KMS-11 (cell line): Measurements from ENCODE around the gene MAP2K4.

ENCODE experiments used
- H2AFZ ChIP-seq: fragments of 200-600 bp; sonication (generic); 2 replicates; pipeline ENCODE4 v1.6.1; 2016; ENCODE audit warnings: antibody characterized with exemption, mixed run types, low read depth
- H3K27ac ChIP-seq: fragments of 200-600 bp; sonication (generic); 2 replicates; pipeline ENCODE4 v1.6.1; 2016; ENCODE audit warnings: mild to moderate bottlenecking, mixed run types
- H3K27me3 ChIP-seq: fragments of 200-600 bp; sonication (generic); 2 replicates; pipeline ENCODE4 v1.6.1; 2017; ENCODE audit warnings: mild to moderate bottlenecking, low read depth, mixed run types, moderate library complexity; ENCODE audit not compliant: insufficient read depth
- H3K36me3 ChIP-seq: fragments of 200-600 bp; sonication (generic); 2 replicates; pipeline ENCODE4 v1.6.1; 2017; ENCODE audit warnings: mild to moderate bottlenecking, mixed run types; ENCODE audit not compliant: insufficient read depth
- H3K4me1 ChIP-seq: fragments of 200-600 bp; sonication (generic); 2 replicates; pipeline ENCODE4 v1.6.1; 2016; ENCODE audit warnings: mild to moderate bottlenecking, low read depth, mixed run types; ENCODE audit not compliant: poor library complexity, severe bottlenecking
- H3K4me2 ChIP-seq: fragments of 200-600 bp; sonication (generic); 2 replicates; pipeline ENCODE4 v1.7.0; 2016; ENCODE audit warnings: mild to moderate bottlenecking, mixed run types
- H3K4me3 ChIP-seq: fragments of 200-600 bp; sonication (generic); IDR thresholded peaks from 2 replicates; pipeline ENCODE4 v1.6.1; 2017; ENCODE audit warnings: low read depth, low read length, mixed read lengths; ENCODE audit not compliant: insufficient read depth
- H3K79me2 ChIP-seq: fragments of 200-600 bp; sonication (generic); 2 replicates; pipeline ENCODE4 v1.6.1; 2016; ENCODE audit warnings: low read depth, mixed run types; ENCODE audit not compliant: insufficient read depth
- H3K9ac ChIP-seq: fragments of 200-600 bp; sonication (generic); 2 replicates; pipeline ENCODE4 v1.6.1; 2016; ENCODE audit warnings: mild to moderate bottlenecking, mixed run types
- H4K20me1 ChIP-seq: fragments of 200-600 bp; sonication (generic); 2 replicates; pipeline ENCODE4 v1.6.1; 2016; ENCODE audit warnings: mild to moderate bottlenecking, mixed run types; ENCODE audit not compliant: insufficient read depth
- TF ChIP-seq, protein P1 (sequence below): fragments of 200-600 bp; sonication (generic); conservative IDR thresholded peaks from 2 replicates; pipeline ENCODE4 v1.6.1; 2017; ENCODE audit warnings: low read depth, mild to moderate bottlenecking, antibody characterized with exemption, low read length, moderate library complexity, mixed read lengths

The MAP2K4 gene

DNA sequence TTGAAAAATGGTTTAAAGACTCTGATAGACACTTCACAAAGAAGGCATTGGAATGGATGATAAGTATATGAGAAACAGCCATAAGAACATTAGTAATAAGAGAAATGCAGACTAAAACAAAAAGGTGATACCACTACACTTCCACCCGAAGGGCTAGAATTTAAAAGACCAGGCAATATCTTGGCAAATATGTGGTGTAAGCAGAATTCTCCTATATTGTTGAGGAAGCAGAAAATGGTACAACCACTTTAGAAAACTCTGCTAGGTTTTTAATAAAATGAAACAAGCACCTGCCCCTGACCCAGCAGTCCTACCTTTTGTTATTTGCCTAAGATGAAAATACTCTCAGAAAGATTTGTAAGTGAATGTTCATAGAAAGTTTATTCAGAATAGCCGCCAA, 43.7 kb downstream of the MAP2K4 start:
- no peaks in the 10 kb centered on the region for H3K79me2 ChIP-seq

DNA sequence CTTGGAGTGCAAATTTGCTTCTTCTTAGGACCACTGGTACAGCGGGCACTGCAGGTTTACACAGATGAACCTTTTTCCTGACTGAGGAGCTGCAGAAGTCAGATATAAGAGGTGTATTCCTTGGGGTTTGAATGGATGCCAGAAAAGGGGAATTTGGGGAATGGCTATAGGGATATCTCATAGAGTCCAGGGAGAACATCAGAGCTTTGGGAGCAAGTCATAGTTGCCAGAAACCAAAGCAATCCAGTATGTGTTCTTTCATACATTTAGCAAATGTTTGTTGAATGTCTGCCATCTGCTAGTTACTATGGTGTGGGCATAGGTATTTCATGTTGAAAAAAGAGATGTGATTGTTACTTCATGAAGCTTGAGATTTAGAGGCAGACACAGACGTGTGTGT, 46.8 kb downstream of the MAP2K4 start:
- Histone ChIP-seq H3K4me2 (no peak overlapping the region), H3K79me2 (no peaks in the 10 kb centered on the region), H4K20me1 (no peaks in the 10 kb centered on the region), H3K9ac (no peak overlapping the region), H3K27ac (no peak overlapping the region), H2AFZ (no peak overlapping the region), H3K4me1 (no peaks in the 10 kb centered on the region), H3K4me3 (no peak overlapping the region), H3K27me3 (no peaks in the 10 kb centered on the region), H3K36me3 (no peaks in the 10 kb centered on the region)
- TF ChIP-seq, protein P1, sequence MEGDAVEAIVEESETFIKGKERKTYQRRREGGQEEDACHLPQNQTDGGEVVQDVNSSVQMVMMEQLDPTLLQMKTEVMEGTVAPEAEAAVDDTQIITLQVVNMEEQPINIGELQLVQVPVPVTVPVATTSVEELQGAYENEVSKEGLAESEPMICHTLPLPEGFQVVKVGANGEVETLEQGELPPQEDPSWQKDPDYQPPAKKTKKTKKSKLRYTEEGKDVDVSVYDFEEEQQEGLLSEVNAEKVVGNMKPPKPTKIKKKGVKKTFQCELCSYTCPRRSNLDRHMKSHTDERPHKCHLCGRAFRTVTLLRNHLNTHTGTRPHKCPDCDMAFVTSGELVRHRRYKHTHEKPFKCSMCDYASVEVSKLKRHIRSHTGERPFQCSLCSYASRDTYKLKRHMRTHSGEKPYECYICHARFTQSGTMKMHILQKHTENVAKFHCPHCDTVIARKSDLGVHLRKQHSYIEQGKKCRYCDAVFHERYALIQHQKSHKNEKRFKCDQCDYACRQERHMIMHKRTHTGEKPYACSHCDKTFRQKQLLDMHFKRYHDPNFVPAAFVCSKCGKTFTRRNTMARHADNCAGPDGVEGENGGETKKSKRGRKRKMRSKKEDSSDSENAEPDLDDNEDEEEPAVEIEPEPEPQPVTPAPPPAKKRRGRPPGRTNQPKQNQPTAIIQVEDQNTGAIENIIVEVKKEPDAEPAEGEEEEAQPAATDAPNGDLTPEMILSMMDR: no peak

More for the DNA sequence above, 43.7 kb downstream of the MAP2K4 start:
- Histone ChIP-seq H3K27ac (no peak overlapping the region), H3K9ac (no peak overlapping the region), H3K27me3 (no peaks in the 10 kb centered on the region), H2AFZ (no peak overlapping the region), H3K4me3 (no peak overlapping the region), H3K36me3 (no peaks in the 10 kb centered on the region), H3K4me1 (no peaks in the 10 kb centered on the region), H4K20me1 (no peaks in the 10 kb centered on the region), H3K4me2 (no peak overlapping the region)
- TF ChIP-seq, protein P1: no peak

DNA sequence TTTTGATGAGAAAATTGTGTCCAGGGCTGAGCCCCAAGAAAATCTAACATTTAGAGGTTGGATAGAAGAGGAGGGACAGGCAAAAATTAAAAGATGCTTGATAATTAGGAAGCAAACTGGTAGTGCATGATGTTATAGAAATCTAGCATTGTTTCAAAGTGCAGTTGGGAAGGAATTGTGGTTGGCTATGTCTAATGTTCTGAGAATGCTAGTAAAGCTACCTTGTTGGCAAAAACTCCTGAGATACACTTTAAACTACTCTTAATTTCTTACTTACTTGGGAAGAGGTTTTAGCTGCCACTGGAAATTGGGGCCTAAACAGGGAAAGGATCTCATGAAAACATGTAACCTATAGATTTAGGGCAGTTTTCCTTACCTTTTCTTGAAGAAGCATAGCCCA, 48.3 kb downstream of the MAP2K4 start:
- H3K27ac ChIP-seq: no peak overlapping the region

DNA sequence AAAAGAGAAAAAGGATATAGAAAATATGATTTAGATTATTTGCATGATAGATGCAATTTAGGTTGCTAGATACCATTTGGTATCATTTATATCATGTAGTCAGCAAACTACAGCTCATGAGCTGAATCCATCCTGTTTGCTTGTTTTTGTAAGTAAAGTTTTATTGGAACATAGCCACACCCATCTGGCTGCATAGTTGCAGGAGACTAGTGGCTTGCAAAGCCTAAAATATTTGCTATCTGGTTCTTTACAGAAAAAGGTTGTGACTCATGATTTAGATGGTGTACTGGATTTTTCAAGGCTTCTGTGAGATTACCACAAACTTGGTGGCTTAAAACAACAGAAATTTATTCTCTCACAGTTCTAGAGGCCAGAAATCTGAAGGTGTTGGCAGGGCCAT, 49.9 kb downstream of the MAP2K4 start:
- no peaks in the 10 kb centered on the region for H4K20me1 ChIP-seq
- H3K79me2 ChIP-seq: no peaks in the 10 kb centered on the region
- H3K36me3 ChIP-seq: no peaks in the 10 kb centered on the region
- H3K4me2 ChIP-seq: no peak overlapping the region
- H3K4me1 ChIP-seq: no peaks in the 10 kb centered on the region
- H3K9ac ChIP-seq: no peak overlapping the region
- H3K27me3 ChIP-seq: no peaks in the 10 kb centered on the region
- no peak overlapping the region for H3K27ac ChIP-seq
- no peak overlapping the region for H3K4me3 ChIP-seq
- TF ChIP-seq, protein P1: no peak
- no peak overlapping the region for H2AFZ ChIP-seq

More for the DNA sequence above, 48.3 kb downstream of the MAP2K4 start:
- Histone ChIP-seq H3K4me2 (no peak overlapping the region), H3K4me3 (no peak overlapping the region), H4K20me1 (no peaks in the 10 kb centered on the region), H3K79me2 (no peaks in the 10 kb centered on the region), H3K27me3 (no peaks in the 10 kb centered on the region), H2AFZ (no peak overlapping the region), H3K9ac (no peak overlapping the region), H3K36me3 (no peaks in the 10 kb centered on the region), H3K4me1 (no peaks in the 10 kb centered on the region)
- TF ChIP-seq, protein P1: no peak

DNA sequence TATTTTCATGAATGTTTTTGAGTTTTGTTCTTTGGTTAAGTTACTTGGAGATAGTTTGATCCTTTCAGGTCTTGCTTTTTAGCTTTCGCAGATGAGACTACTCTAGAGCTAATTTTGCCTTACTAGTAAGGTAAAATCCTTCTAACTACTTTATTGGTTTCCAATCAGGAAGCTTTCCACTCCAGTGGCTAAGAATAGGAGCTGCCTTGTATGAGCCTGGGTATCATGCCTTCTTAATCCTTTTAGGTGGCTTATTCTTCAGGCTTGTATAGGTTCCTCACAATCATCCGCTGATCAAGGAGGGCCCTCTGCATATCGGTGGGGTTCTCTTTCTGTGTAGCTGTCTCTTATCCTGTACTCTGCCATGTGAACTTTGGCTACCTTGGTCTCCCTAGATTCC, 53.7 kb downstream of the MAP2K4 start:
- H2AFZ ChIP-seq: no peak overlapping the region
- H3K36me3 ChIP-seq: no peaks in the 10 kb centered on the region
- no peak overlapping the region for H3K4me2 ChIP-seq
- no peak overlapping the region for H3K4me3 ChIP-seq
- H3K27me3 ChIP-seq: no peaks in the 10 kb centered on the region
- H4K20me1 ChIP-seq: no peaks in the 10 kb centered on the region
- H3K27ac ChIP-seq: no peak overlapping the region
- no peak overlapping the region for H3K9ac ChIP-seq
- H3K79me2 ChIP-seq: no peaks in the 10 kb centered on the region
- H3K4me1 ChIP-seq: no peaks in the 10 kb centered on the region
- TF ChIP-seq, protein P1: no peak
